GM18870 (cell line): ENCODE measurements around the gene S100A13.
"Not testable (repeated sequence)": the region's sequence is repeated elsewhere in the genome, so short reads cannot be mapped to it uniquely, and the experiment has no call there.

ENCODE experiments used
- ATAC-seq: cut with Tn5 transposase; IDR thresholded peaks from one replicate; pipeline ENCODE4 v1.9.1; 2021; ENCODE audit warnings: moderate library complexity; ENCODE audit not compliant: unreplicated experiment

S100A13 gene

DNA sequence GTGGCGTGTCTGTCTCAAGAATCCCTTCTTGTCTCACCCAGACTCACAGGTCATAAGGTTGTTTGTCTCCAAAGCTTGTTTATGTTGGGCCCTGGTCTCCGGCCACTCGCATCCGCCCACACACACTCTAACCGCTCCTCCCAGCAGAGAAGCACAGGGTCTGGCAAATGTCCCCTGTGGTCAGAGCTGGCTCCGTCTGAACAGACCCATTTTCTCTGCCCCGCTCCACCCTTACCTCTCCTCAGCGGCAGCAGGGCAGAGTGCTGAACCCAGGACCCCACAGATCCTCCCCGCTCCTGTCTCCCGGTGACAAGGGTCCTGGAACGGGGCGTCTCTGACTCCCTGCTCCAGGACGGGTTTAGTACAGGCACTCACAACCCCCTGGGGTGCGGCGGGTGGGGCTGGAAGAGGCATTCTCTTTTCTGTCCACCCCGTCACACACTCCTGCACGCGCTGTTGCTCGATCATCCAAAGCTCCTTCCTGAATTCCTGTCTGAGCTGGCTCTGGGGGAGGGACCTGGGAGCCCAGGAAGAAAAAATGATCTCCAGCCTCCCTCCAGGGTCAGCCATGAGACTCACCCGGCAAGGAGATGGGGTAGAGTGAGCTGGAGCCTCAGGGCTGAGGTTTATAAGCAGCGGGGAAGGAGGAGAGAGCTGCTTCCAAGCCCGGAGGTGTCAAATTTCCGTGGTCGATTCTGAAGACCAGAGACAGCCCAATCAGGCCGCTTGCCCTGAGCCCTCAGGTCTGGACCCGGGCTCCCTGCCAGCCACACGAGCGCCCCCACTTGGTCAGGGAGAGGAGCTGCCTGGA is at the start of gene S100A13:
Gene S100A13 (minus strand): TSS at position 602 of the 811 bp plus-strand sequence. CDS start 1,033 bp downstream, outside the sequence.
- no peak for ATAC-seq

DNA sequence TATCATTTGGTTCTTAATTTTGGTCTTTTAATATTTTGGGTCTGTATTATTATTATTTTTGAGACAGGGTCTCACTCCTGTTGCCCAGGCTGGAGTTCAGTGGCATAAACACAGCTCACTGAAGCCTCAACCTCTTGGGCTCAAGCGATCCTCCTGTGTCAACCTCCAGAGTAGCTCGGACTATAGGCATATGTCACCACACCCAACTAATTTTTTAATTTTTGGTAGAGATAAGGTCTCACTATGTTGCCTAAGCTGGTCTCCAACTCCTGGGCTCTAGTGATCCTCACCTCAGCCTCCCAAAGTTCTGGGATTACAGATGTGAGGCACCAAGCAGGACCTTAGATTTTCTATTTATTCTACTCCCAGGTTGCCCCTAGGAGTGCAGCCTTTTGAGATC is 46.2 kb upstream of the S100A13 start:
- no peak for ATAC-seq

DNA sequence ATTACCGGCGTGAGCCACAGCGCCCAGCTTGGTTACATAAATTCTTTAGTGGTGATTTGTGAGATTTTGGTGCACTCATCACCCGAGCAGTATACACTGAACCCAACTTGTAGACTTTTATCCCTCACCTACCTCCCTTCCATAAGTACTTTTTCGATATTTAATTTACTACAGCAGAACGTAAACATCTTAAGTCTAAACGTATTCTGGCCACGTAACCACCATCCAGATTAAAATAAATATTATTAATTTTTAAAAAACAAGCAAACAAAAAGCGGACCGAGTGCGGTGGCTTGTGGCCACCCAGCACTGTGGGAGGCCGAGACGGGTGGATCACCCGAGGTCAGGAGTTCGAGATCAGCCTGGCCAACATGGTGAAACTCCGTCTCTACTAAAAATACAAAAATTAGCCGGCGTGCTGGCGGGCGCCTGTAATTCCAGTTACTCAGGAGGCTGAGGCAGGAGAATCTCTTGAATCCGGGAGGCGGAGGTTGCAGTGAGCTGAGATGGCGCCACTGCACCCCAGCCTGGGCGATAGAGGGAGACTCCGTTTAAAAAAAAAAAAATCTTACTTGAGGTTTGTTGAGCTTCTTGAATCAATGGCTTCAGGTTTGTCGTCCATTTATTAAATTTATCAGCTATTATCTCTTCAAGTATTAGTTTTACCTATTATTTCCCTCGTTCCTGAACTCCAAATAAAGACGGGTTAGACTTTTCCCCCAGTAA is 44.5 kb upstream of the S100A13 start:
- ATAC-seq: not testable (repeated sequence)

DNA sequence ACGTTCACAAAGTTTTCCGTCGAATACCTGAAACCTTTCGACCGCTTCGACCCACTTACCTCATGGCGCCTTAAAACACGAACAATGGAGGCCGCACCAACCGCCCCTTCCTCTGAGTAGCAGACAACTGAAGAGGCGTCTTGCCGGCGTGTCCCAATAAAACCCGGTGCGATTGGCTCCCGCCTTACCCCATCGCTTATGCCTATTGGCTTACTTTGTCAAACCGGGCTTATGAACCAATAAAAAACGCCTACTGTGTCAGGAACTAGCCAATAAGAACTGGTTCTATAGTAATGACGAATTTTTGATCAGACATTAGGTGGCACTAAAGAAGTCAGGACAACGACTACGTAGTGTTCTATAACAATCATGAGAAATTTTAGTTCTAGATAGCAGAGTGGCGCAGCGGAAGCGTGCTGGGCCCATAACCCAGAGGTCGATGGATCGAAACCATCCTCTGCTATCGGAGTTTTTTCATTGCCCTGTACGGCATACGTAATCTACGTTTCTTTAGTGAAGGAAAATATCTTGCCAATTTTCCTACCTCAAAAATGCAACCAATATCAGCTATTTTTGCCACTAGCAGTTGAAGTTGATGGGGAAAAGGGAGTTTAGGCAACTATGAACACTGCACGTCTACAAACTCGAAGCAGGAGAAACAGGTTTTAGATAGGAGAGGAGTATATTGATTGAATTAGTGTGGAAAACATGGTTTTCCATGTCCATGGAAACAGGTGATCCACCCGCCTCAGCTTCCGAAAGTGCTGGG is 43.7 kb upstream of the S100A13 start, which contains the start of gene ILF2:
Gene ILF2 (minus strand): TSS at position 135 of the 769 bp plus-strand sequence. CDS start 71 bp downstream, at position 64.
- peak; percentile 96 for ATAC-seq

DNA sequence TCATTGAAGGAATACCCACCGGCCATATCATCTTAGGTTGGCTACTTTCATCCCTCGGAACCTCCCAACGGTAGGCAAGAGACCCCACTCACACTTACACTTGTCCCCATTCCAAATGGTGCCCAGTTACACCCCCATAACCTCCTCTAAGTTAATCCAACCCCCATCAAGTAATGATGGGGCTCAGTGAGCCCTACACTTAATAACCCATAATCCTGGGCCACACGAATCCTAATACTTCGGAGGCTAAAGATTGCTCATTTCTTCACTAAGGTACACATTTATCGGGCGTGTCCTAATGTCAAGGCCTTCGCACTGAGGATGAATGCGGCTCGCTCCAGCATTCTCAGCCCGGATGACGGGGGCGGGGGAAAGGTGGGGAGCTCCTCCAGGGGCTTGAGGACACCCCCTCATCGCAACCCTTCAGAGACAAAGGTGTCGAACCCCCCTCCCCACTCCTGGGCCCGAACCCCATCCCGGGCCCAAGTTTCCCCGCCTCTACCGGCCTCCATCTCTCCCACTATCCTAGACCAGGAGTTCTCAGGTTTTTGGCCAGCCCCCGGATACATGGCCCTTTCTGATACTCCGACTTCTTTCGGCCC is 43.1 kb upstream of the S100A13 start:
- ATAC-seq: no peak

DNA sequence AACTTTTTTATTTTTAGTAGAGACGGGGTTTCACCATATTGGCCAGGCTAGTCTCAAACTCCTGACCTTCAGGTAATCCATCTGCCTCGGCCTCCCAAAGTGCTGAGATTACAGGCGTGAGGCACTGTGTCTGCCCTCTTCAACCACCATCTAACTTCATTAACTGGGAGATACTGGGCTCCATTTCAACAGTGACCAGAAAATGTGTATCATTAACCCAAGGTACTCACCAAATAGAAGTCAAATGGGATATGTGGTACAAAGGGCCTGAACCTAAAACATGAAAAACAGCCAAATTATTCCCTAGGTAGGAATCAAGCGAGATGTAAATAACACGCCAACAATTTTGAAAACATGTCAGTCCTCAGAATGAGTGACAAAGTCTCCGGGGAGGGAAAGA is 42.3 kb upstream of the S100A13 start:
- no peak for ATAC-seq

DNA sequence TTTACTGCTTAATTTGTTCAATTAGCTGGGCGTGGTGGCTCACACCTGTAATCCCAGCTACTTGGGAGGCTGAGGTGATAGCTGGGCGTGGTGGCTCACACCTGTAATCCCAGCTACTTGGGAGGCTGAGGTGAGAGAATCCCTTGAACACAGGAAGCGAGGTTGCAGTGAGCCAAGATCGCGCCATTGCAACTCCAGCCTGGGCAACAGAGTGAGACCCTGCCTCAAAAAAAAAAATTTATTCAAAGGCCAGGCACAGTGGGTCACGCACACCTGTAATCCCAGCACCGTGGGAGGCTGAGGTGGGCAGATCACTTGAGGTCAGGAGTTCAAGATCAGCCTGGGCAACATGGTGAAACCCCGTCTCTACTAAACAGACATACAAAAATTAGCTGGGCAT is 41.4 kb upstream of the S100A13 start:
- not testable (repeated sequence) for ATAC-seq

DNA sequence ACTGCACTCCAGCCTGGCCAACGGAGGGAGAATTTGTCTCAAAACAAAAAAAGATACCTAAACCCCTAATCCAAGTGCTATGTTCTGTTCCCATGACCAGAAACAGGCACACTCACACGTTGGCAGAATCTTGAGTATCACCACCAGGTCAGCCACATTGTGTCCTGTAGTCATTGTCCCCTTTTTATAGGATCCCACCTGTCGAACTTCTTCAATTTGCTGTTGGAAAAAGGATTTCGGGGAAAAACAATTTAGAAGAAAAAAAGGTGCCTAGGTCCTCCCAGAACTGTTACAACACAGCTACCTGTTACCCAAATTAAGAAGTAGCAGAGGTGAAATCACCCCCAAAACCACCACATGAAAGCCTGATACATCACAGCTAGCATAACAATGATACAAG is 40.1 kb upstream of the S100A13 start:
- no peak for ATAC-seq

DNA sequence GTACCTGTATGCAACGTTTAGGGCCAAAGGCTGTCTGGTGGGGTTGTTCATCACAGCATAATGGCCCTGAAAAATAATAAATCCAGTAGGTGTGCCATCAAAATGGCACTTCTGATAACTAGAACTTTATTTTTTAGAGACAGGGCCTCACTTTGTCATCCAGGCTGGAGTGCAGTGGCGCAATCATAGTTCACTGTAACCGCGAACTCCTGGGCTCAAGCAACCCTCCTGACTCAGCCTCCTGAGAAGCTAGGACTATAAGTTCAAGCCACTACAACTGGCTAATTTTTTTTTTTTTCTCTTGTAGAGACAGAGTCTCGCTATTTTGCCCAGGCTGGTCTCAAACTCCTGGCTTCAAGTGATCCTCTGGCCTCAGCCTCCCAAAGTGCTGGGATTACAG is 35.9 kb upstream of the S100A13 start:
- no peak for ATAC-seq

DNA sequence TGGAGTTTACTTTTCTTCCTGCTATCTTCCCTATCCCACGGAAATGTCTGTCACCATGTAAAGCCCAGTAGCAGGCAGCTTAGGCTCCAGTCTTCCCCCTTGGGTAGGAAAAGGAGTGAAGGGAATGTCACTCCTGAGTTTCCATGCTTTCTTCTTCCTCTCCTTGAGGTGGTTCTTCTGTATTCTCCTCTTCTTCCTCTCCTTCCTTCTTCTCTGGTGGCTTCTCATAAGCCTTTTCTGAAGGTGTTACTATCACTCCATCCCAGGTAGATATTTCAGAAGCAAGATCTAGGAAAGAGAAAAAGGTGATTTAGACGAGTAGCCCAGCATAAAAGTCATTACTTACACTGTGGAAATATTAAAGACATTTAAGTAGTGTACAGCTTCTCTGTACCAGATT is 35.0 kb upstream of the S100A13 start:
- no peak for ATAC-seq

DNA sequence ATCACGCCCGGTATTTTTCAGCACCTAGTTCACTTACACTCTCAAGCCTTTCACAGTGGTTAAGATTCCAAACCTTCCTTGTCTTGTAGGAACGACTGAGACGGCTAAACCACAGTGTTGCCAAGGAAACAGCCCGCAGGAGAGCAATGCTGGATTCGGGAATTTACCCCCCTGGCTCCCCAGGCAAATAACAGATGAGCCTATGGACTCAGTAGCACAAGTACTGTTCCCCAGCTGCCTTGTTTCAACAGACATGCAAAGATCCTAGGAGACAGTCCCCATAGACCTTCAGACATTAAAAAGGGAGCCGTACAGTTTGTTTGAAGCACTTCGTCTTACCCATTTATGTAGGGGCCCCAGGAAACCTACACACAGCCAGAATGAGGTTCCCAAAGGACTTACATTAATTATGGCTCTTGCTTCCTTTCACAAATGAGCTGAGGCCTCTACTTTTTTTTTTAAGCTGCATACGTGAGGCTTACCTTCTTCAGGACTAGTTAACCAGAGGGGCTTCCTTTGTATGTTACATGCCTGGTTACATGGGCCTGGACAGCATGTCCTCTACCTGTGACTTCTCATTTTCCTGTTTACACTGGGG is 33.9 kb upstream of the S100A13 start:
- ATAC-seq: no peak

DNA sequence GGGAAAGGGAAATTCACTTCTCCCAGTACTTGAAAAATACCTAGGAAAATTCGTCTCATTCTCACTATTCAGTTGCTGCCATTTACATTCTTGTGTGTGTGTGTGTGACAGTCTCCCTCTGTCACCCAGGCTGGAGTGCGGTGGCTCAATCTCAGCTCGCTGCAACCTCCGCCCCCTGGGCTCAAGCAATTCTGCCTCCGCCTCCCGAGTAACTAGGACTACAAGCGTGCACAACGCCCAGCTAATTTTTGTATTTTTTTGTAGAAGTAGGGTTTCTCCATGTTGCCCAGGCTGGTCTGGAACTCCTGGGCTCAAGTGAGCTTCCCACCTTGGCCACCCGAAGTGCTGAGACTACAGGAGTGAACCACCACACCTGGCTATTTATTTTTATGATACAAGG is 32.4 kb upstream of the S100A13 start:
- ATAC-seq: no peak

DNA sequence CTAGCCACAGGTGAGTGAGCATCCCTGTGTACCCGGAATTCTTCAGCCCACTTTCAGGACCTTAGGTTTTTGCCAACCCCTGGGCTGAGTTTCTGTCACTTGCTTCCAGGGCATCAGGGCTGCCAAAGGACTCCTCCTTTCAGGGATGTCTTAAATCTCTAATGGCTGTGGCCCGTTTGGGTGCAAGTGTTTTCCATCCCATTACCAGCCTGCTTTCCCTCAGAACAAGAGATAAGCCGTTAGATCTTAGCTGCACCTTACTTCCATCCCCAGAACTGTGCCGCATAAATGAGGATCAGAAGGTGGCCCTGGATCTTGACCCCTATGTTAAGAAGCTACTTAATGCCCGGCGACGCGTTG is 31.9 kb upstream of the S100A13 start:
- no peak for ATAC-seq

DNA sequence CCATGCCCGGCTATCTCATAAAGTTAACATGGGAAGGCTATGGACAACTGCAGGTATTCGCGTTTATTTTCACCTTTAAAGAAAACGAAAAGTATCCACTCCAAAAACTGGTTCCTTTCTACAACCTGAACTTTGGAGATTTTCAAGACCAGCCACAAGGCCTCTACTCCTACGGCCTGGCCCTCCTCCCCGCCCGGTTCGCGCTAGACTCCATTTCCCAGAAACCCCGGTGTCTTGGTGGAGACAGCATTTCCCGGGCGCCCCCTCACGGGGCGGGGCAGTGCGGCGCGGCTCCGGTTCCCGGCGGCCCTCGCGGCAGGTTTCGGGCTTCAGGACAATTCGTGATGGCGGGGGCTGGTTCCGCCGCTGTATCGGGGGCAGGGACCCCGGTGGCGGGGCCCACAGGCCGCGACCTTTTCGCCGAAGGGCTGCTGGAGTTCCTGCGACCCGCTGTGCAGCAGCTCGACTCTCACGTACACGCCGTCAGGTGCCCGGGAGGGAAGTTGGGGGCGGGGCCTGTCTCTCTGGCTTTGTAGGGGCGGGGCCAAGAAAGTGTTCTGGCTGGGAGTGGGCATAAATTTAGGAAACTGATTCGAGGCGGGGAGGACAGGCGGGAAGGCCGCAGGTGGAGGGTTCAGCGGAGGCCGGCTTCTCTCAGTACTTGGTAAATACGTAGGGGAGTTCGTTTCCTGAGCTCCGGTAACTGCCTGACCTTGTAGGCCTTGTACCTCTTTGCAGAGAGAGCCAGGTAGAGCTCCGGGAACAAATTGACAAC is 31.3 kb upstream of the S100A13 start, which contains the start of gene SNAPIN:
Gene SNAPIN (plus strand): TSS at position 304 of the 775 bp plus-strand sequence. CDS start 41 bp downstream, at position 345.
- ATAC-seq: peak; percentile 63

DNA sequence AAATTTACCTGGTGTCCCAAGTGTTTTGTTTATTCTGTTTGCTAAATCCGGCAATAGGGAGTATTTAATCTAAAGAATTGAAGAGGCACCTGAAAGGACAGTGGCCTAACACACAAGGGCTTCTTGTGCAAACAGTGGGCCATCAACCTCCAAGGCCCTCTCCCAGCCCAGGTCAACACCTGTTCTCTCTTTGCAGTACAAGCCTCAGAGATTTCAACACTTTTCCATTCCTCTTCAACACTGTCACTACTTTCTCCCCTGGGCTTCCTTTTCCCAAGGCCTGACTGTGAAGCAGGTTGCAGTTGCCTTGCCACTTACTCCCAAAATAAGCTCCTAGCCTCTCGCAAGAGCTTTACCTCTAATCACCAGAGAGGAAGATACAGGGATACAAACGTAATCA is 28.0 kb upstream of the S100A13 start:
- no peak for ATAC-seq

DNA sequence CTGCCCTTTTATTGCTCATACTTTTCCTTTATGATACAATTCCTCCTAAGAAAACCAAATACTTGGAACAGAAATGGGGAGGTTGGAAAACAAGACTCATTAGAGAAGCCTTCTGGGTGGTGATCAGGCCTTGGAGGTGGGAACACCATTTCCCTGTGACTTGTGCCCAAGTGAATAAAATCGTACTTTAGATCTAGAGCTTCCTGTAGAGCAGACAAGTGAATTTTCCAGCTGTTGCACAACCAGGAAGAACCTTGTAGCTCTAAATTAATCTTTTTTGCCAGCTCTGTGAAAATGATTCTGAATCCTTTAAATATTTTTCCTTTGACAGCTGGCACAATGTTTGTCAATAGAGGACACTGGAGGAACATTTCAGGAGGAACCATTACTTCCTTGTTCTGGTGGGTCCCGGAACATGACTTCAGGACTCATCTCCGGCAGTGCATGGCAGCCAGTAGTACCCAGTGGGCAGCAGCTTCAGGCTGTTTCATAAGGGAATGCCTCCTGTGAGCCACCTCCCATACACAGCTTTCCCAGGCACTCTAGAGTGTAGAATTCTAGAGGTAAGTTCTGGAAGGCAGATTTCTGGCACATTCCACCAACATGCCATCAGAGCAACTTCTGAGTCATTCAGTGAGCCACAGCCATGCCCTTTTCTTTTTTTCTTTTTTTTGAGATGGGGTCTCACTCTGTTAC is 25.6 kb upstream of the S100A13 start:
- ATAC-seq: no peak

DNA sequence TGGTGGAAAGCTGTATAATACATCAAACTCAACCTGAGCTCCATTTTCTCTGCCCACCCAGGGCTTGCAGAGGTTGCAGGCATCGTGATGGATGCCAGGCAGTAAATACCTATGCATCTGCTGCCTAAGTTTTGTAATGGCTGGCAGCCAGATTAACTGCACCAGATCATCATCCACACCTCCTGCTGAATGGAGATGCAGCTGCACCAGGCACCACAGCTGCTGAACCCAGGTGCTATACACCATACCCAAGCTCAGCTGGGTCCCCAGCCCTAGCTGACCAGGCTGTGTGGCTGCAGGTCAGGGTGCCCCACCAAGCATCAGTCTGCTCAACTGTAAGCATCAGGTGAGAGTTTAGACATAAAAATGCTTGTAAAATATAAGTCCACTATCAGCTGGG is 24.5 kb upstream of the S100A13 start:
- no peak for ATAC-seq

DNA sequence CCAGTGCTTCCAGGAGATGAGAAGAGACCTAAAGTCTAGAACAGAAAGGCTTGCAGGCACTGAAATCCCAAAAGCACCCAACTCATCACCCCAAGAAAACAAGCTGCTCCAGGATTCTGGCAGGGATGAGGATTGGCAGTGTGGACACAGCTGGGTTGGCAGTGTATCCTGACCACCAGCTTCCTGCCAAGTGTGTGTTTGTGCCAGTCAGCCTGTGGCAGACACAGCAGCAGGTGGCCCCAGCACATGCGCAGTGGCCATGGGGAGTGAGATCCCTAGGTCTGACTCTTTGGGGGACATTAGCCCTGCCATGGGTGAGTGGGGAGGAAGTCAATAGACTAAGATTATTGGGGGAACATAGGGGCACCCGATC is 22.5 kb upstream of the S100A13 start:
- ATAC-seq: no peak

DNA sequence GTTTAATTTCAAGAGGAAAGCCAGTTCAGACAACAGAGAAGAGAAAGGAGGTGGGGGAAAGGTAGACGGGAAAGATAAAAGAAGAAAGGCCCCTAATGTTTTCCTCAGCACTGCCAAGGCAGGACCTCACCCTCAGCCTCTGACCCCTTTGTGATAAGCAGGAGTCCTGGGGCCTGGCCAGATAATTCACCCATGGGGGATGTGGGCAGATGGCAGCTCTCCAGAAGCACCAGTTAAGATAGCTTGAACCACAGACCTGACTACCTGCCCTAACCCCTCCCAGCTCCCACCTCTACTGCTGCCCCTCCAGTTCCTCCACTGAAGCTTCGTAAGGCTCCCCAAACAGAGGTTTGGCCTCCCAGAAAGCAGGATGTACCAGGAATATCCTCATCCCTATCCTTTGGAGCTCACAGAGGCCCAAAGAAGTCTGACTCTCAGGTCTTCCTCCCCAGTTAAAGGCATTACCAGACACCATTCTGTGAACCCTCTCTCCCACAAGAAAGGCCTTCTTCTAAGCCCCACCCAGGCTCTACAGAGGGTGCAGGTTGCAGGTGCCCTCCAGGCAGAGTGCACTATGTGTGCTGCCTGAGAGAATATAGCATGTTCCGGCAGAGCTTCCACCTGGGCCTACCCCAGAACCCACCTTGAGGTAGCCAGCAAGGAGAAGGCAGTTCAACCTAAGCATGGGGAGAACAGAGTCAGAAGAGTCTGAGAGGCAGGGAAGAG is 22.0 kb upstream of the S100A13 start:
- ATAC-seq: no peak
